GM23338 (cell line): ENCODE data around the gene LRCH2. TPM values are rescaled to one million over a fixed set of nuclear protein-coding genes. Genes with fewer than 3 reads are reported as not detected.

Experiments
- ATAC-seq: fragments of 200-7000 bp; cut with Tn5 transposase; 3 replicates; pipeline ENCODE4 v1.9.1; 2020
- DNase-seq: peaks from one replicate; pipeline ENCODE4 v3.0.0-alpha.2; 2015; ENCODE audit warnings: low spot score
- H2AFZ ChIP-seq: fragments of 200-600 bp; sonication (generic); 2 replicates; pipeline ENCODE4 v1.8.0; 2016; ENCODE audit warnings: antibody characterized with exemption, mild to moderate bottlenecking, moderate library complexity
- H3F3A ChIP-seq: fragments of 200-600 bp; sonication (generic); replicated peaks from 2 replicates; pipeline ENCODE4 v1.8.0; 2017; ENCODE audit warnings: antibody characterized with exemption, mixed run types, low read depth
- H3K27ac ChIP-seq: fragments of 200-600 bp; sonication (generic); 2 replicates; pipeline ENCODE4 v1.6.1; 2016; ENCODE audit warnings: low read depth
- H3K27me3 ChIP-seq: fragments of 200-600 bp; sonication (generic); 2 replicates; pipeline ENCODE4 v1.8.0; 2016; ENCODE audit warnings: mild to moderate bottlenecking, mixed run types, moderate library complexity; ENCODE audit not compliant: insufficient read depth
- H3K36me3 ChIP-seq: fragments of 200-600 bp; sonication (generic); 2 replicates; pipeline ENCODE4 v1.8.0; 2016; ENCODE audit warnings: mild to moderate bottlenecking; ENCODE audit not compliant: insufficient read depth
- H3K4me1 ChIP-seq: fragments of 200-600 bp; sonication (generic); 2 replicates; pipeline ENCODE4 v1.8.0; 2016; ENCODE audit warnings: mild to moderate bottlenecking, moderate library complexity; ENCODE audit not compliant: insufficient read depth
- H3K4me2 ChIP-seq: fragments of 200-600 bp; sonication (generic); 2 replicates; pipeline ENCODE4 v1.7.1; 2017; ENCODE audit warnings: mixed run types
- H3K4me3 ChIP-seq: fragments of 200-600 bp; sonication (generic); 2 replicates; pipeline ENCODE4 v1.6.1; 2016; ENCODE audit warnings: mixed run types
- H3K79me2 ChIP-seq: fragments of 200-600 bp; sonication (generic); replicated peaks from 2 replicates; pipeline ENCODE4 v1.8.0; 2017; ENCODE audit warnings: mild to moderate bottlenecking; ENCODE audit not compliant: insufficient read depth
- H3K9me2 ChIP-seq: fragments of 200-600 bp; sonication (generic); 2 replicates; pipeline ENCODE4 v1.8.0; 2017; ENCODE audit not compliant: insufficient read depth
- H4K20me1 ChIP-seq: fragments of 200-600 bp; sonication (generic); replicated peaks from 2 replicates; pipeline ENCODE4 v1.8.0; 2017; ENCODE audit warnings: mild to moderate bottlenecking; ENCODE audit not compliant: insufficient read depth
- H3K27ac Mint-ChIP-seq: 2 replicates; pipeline ENCODE4 v1.8.0; 2020; ENCODE audit warnings: inconsistent platforms, mild to moderate bottlenecking, moderate library complexity, mixed read lengths
- H3K27me3 Mint-ChIP-seq: 3 replicates; pipeline ENCODE4 v1.8.0; 2022; ENCODE audit warnings: low read depth, mild to moderate bottlenecking, moderate library complexity, mixed read lengths, inconsistent platforms; ENCODE audit not compliant: insufficient read depth, poor library complexity
- H3K36me3 Mint-ChIP-seq: 3 replicates; pipeline ENCODE4 v1.8.0; 2021; ENCODE audit warnings: low read depth, mild to moderate bottlenecking, inconsistent platforms, moderate library complexity, mixed read lengths
- H3K4me1 Mint-ChIP-seq: 3 replicates; pipeline ENCODE4 v1.8.0; 2020; ENCODE audit warnings: mild to moderate bottlenecking, inconsistent platforms, mixed read lengths
- H3K4me3 Mint-ChIP-seq: 3 replicates; pipeline ENCODE4 v1.8.0; 2021; ENCODE audit warnings: moderate library complexity, mild to moderate bottlenecking, inconsistent platforms, mixed read lengths
- H3K9me3 Mint-ChIP-seq: 3 replicates; pipeline ENCODE4 v1.8.0; 2020; ENCODE audit warnings: moderate library complexity, mild to moderate bottlenecking, inconsistent platforms, mixed read lengths
- EZH2 ChIP-seq: fragments of 200-600 bp; sonication (generic); IDR thresholded peaks from one replicate; pipeline ENCODE4 v1.8.0; 2017; ENCODE audit warnings: antibody characterized with exemption, mild to moderate bottlenecking, low read depth; ENCODE audit not compliant: unreplicated experiment
- EZH2phosphoT487 ChIP-seq: fragments of 200-600 bp; sonication (generic); IDR thresholded peaks from one replicate; pipeline ENCODE4 v1.8.1; 2018; ENCODE audit warnings: antibody characterized with exemption; ENCODE audit not compliant: unreplicated experiment
- JUNB ChIP-seq: IDR thresholded peaks from one replicate; pipeline ENCODE4 v1.6.1; 2016; ENCODE audit warnings: antibody characterized with exemption; ENCODE audit not compliant: unreplicated experiment
- NANOG ChIP-seq: IDR thresholded peaks from 2 replicates; pipeline ENCODE4 v1.6.1; 2016; ENCODE audit warnings: antibody characterized with exemption, borderline replicate concordance
- REST ChIP-seq: IDR thresholded peaks from one replicate; pipeline ENCODE4 v1.6.1; 2018; ENCODE audit warnings: antibody characterized with exemption; ENCODE audit not compliant: unreplicated experiment
- STAT1 ChIP-seq: IDR thresholded peaks from one replicate; pipeline ENCODE4 v1.6.1; 2016; ENCODE audit warnings: antibody characterized with exemption; ENCODE audit not compliant: unreplicated experiment
- ZNF114 ChIP-seq: fragments of 250-450 bp; sonication (Bioruptor Pico); IDR thresholded peaks from 2 replicates; pipeline ENCODE4 v1.5.0; 2020; ENCODE audit warnings: mild to moderate bottlenecking, moderate library complexity
- ZNF331 ChIP-seq: fragments of 250-450 bp; sonication (Bioruptor Pico); IDR thresholded peaks from 2 replicates; pipeline ENCODE4 v1.5.0; 2020; ENCODE audit warnings: low read depth, mild to moderate bottlenecking, moderate library complexity
- polyA plus RNA-seq: library from polyadenylated mRNA; unstranded; fragments of >200 nt; fragmentation: Nextera tagmentation; extraction: Ambion mirVana; gene quantifications from 2 replicates; pipeline ENCODE4 v1.2.1, GENCODE V29; 2016
- total RNA-seq: library from RNA; depleted of rRNA; stranded (reverse); fragments of >200 nt; shearing (Covaris generic); gene quantifications from 2 replicates; pipeline ENCODE4 v1.2.3, GENCODE V29; 2014
- TF ChIP-seq, protein P1 (sequence below), 2 experiments: fragments of 200-600 bp in 1 of 2; sonication (generic) in 1 of 2; conservative IDR thresholded peaks; 2 replicates each; pipeline versions ENCODE4 v1.5.1 to v1.6.1; 2016 to 2017; ENCODE audit warnings: antibody characterized with exemption in 2 of 2, low read depth in 2 of 2, mild to moderate bottlenecking in 2 of 2, moderate library complexity in 1 of 2
- TF ChIP-seq, protein P2 (sequence below): fragments of 250-450 bp; sonication (Bioruptor Pico); IDR thresholded peaks from 2 replicates; pipeline ENCODE4 v1.5.0; 2020; ENCODE audit warnings: mild to moderate bottlenecking, moderate library complexity

LRCH2 gene
- total and polyA plus RNA-seq, 2 experiments from 2014 or later: 2.5 to 8.6 TPM

- TF ChIP-seq ZNF331 (CRISPR knock-in tag) (no peak), NANOG (no peak), STAT1 (no peak), ZNF114 (CRISPR knock-in tag) (no peak), JUNB (no peak), EZH2phosphoT487 (no peak), REST (no peak)
- DNase-seq: no peak
- Mint-ChIP-seq H3K4me3 (no peak overlapping the region), H3K36me3 (peaks cover 12% of the 10 kb centered on the region; the same call in 1 of the 3 replicates), H3K9me3 (no peaks in the 10 kb centered on the region; the same call in 1 of the 3 replicates), H3K27me3 (peaks cover 1% of the 10 kb centered on the region), H3K27ac (no peak overlapping the region), H3K4me1 (no peaks in the 10 kb centered on the region)
- Histone ChIP-seq H3K4me3 (no peak overlapping the region), H4K20me1 (no peaks in the 10 kb centered on the region), H2AFZ (no peak overlapping the region), H3K79me2 (no peaks in the 10 kb centered on the region), H3K9me2 (no peaks in the 10 kb centered on the region), H3F3A (no peaks in the 10 kb centered on the region), H3K36me3 (no peaks in the 10 kb centered on the region), H3K4me1 (no peaks in the 10 kb centered on the region), H3K4me2 (no peak overlapping the region), H3K27me3 (no peaks in the 10 kb centered on the region), H3K27ac (no peak overlapping the region)
- no peak for ATAC-seq
Observed at GRCh38 chrX:115093191-115093590, 140.7 kb downstream of the LRCH2 start.

GRCh38 chrX:115089419-115089818, 144.5 kb downstream of the LRCH2 start:
- Histone ChIP-seq H3K27ac (no peak overlapping the region), H3K4me3 (no peak overlapping the region), H2AFZ (no peak overlapping the region), H3K27me3 (no peaks in the 10 kb centered on the region), H3K4me2 (no peak overlapping the region), H3K79me2 (no peaks in the 10 kb centered on the region), H4K20me1 (no peaks in the 10 kb centered on the region), H3K9me2 (no peaks in the 10 kb centered on the region), H3K36me3 (no peaks in the 10 kb centered on the region), H3F3A (no peaks in the 10 kb centered on the region), H3K4me1 (no peaks in the 10 kb centered on the region)
- Mint-ChIP-seq H3K9me3 (peaks cover 27% of the 10 kb centered on the region), H3K27ac (no peak overlapping the region), H3K36me3 (peaks cover 22% of the 10 kb centered on the region; the same call in 2 of the 3 replicates), H3K27me3 (peaks cover 2% of the 10 kb centered on the region), H3K4me3 (no peak overlapping the region), H3K4me1 (no peaks in the 10 kb centered on the region)
- ATAC-seq (no peak), DNase-seq (no peak)
- no peak for TF ChIP-seq JUNB
- no peak for TF ChIP-seq EZH2
- TF ChIP-seq, protein P1, sequence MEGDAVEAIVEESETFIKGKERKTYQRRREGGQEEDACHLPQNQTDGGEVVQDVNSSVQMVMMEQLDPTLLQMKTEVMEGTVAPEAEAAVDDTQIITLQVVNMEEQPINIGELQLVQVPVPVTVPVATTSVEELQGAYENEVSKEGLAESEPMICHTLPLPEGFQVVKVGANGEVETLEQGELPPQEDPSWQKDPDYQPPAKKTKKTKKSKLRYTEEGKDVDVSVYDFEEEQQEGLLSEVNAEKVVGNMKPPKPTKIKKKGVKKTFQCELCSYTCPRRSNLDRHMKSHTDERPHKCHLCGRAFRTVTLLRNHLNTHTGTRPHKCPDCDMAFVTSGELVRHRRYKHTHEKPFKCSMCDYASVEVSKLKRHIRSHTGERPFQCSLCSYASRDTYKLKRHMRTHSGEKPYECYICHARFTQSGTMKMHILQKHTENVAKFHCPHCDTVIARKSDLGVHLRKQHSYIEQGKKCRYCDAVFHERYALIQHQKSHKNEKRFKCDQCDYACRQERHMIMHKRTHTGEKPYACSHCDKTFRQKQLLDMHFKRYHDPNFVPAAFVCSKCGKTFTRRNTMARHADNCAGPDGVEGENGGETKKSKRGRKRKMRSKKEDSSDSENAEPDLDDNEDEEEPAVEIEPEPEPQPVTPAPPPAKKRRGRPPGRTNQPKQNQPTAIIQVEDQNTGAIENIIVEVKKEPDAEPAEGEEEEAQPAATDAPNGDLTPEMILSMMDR (conservative IDR thresholded peaks at IDR 0.05; ENCODE audit: low read depth in 2 of 2): no peak
- no peak for TF ChIP-seq STAT1
- TF ChIP-seq, protein P2, sequence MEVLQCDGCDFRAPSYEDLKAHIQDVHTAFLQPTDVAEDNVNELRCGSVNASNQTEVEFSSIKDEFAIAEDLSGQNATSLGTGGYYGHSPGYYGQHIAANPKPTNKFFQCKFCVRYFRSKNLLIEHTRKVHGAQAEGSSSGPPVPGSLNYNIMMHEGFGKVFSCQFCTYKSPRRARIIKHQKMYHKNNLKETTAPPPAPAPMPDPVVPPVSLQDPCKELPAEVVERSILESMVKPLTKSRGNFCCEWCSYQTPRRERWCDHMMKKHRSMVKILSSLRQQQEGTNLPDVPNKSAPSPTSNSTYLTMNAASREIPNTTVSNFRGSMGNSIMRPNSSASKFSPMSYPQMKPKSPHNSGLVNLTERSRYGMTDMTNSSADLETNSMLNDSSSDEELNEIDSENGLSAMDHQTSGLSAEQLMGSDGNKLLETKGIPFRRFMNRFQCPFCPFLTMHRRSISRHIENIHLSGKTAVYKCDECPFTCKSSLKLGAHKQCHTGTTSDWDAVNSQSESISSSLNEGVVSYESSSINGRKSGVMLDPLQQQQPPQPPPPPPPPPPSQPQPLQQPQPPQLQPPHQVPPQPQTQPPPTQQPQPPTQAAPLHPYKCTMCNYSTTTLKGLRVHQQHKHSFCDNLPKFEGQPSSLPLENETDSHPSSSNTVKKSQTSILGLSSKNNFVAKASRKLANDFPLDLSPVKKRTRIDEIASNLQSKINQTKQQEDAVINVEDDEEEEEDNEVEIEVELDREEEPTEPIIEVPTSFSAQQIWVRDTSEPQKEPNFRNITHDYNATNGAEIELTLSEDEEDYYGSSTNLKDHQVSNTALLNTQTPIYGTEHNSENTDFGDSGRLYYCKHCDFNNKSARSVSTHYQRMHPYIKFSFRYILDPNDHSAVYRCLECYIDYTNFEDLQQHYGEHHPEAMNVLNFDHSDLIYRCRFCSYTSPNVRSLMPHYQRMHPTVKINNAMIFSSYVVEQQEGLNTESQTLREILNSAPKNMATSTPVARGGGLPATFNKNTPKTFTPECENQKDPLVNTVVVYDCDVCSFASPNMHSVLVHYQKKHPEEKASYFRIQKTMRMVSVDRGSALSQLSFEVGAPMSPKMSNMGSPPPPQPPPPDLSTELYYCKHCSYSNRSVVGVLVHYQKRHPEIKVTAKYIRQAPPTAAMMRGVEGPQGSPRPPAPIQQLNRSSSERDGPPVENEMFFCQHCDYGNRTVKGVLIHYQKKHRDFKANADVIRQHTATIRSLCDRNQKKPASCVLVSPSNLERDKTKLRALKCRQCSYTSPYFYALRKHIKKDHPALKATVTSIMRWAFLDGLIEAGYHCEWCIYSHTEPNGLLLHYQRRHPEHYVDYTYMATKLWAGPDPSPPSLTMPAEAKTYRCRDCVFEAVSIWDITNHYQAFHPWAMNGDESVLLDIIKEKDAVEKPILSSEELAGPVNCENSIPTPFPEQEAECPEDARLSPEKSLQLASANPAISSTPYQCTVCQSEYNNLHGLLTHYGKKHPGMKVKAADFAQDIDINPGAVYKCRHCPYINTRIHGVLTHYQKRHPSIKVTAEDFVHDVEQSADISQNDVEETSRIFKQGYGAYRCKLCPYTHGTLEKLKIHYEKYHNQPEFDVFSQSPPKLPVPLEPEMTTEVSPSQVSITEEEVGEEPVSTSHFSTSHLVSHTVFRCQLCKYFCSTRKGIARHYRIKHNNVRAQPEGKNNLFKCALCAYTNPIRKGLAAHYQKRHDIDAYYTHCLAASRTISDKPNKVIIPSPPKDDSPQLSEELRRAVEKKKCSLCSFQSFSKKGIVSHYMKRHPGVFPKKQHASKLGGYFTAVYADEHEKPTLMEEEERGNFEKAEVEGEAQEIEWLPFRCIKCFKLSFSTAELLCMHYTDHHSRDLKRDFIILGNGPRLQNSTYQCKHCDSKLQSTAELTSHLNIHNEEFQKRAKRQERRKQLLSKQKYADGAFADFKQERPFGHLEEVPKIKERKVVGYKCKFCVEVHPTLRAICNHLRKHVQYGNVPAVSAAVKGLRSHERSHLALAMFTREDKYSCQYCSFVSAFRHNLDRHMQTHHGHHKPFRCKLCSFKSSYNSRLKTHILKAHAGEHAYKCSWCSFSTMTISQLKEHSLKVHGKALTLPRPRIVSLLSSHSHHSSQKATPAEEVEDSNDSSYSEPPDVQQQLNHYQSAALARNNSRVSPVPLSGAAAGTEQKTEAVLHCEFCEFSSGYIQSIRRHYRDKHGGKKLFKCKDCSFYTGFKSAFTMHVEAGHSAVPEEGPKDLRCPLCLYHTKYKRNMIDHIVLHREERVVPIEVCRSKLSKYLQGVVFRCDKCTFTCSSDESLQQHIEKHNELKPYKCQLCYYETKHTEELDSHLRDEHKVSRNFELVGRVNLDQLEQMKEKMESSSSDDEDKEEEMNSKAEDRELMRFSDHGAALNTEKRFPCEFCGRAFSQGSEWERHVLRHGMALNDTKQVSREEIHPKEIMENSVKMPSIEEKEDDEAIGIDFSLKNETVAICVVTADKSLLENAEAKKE (CRISPR knock-in tag): no peak
- TF ChIP-seq ZNF114 (CRISPR knock-in tag): no peak
- TF ChIP-seq EZH2phosphoT487: no peak
- no peak for TF ChIP-seq NANOG
